Right kidney (tissue), 1 donor: Measurements from ENCODE around the gene IFNG-AS1.

Experiments
- DNase-seq: peaks from one replicate; pipeline ENCODE4 v3.0.0-alpha.2; 2016

Gene IFNG-AS1

GRCh38 chr12:68037616-68038255 is 48.5 kb downstream of the IFNG-AS1 start:
- DNase-seq = no peak

- no peak for DNase-seq
These were observed 49.4 kb downstream of the IFNG-AS1 start for GRCh38 chr12:68038650-68039049.

- peak; percentile 55 for DNase-seq
These were observed 51.3 kb downstream of the IFNG-AS1 start for GRCh38 chr12:68040450-68041075.

GRCh38 chr12:68042212-68042699 is 53.0 kb downstream of the IFNG-AS1 start:
- DNase-seq = no peak

- DNase-seq = no peak
These were observed 54.2 kb downstream of the IFNG-AS1 start for GRCh38 chr12:68043435-68043834.

GRCh38 chr12:68048648-68049297 is 59.5 kb downstream of the IFNG-AS1 start:
- no peak for DNase-seq

GRCh38 chr12:68056300-68056699 is 67.1 kb downstream of the IFNG-AS1 start:
- DNase-seq = no peak

- DNase-seq = no peak
These were observed 74.8 kb downstream of the IFNG-AS1 start for GRCh38 chr12:68063900-68064590.

- DNase-seq = no peak
These were observed 75.9 kb downstream of the IFNG-AS1 start for GRCh38 chr12:68065163-68065562.

- DNase-seq = no peak
These were observed 76.4 kb downstream of the IFNG-AS1 start for GRCh38 chr12:68065687-68066086.

GRCh38 chr12:68067762-68068376 is 78.6 kb downstream of the IFNG-AS1 start:
- no peak for DNase-seq

GRCh38 chr12:68069275-68069674 is 80.0 kb downstream of the IFNG-AS1 start:
- no peak for DNase-seq
